ENCODE results near the gene IGSF21. TPM values are rescaled to one million over a fixed set of nuclear protein-coding genes. Genes with fewer than 3 reads are reported as not detected.

The IGSF21 gene
- total and polyA plus RNA-seq, 2 of the 8 experiments (the other 6 are each of a cell fraction or from before 2014, with no cell fraction given) = 22.5 to 28.5 TPM

- Histone ChIP-seq H4K20me1 (replicated peaks in 1 of 2; ENCODE audit: control insufficient read depth in 1 of 2, insufficient read depth in 2 of 2, low read length in 2 of 2) (peaks cover 0 to 3% of the 10 kb centered on the region in 2 experiments), H3K9ac (replicated peaks in 1 of 4; ENCODE audit: extremely low read depth in 1 of 4, low read depth in 3 of 4, low read length in 3 of 4) (no peak overlapping the region), H2BK5ac (ENCODE audit: low read depth, low read length) (no peak overlapping the region), H4K91ac (replicated peaks; ENCODE audit: insufficient read length, low read length) (no peak overlapping the region), H3K4me2 (ENCODE audit: insufficient read depth in 1 of 2, low read depth in 2 of 2, low read length in 2 of 2) (no peak overlapping the region), H3K36me3 (ENCODE audit: control insufficient read depth in 2 of 4, insufficient read depth in 4 of 4, low read length in 3 of 4) (no peaks in the 10 kb centered on the region; a peak in 1 of 8 replicates), H3K4me1 (replicated peaks in 1 of 4; ENCODE audit: control insufficient read depth in 3 of 4, insufficient read depth in 4 of 4, low read length in 3 of 4) (peaks cover 0 to 6% (median 2%) of the 10 kb centered on the region in 4 experiments; a peak in 4 of 7 replicates), H4K8ac (ENCODE audit: extremely low read depth, insufficient read depth, low read length) (no peak overlapping the region), H3K79me1 (ENCODE audit: low read depth, low read length) (peaks cover 11% of the 10 kb centered on the region; the same call in 1 of the 2 replicates), H3K27me3 (replicated peaks in 1 of 4; ENCODE audit: control insufficient read depth in 3 of 4, extremely low read depth in 1 of 4, insufficient read depth in 3 of 4, low read length in 3 of 4) (no peaks in the 10 kb centered on the region), H3K27ac (ENCODE audit: low read depth, low read length) (no peak overlapping the region), H3K9me3 (ENCODE audit: insufficient read depth in 2 of 2, low read depth in 1 of 2, low read length in 1 of 2) (no peaks in the 10 kb centered on the region), H3K14ac (ENCODE audit: insufficient read length) (no peak overlapping the region), H2BK20ac (ENCODE audit: low read length) (peak overlapping the region; percentile 43; the same call in 1 of the 2 replicates), H3K56ac (replicated peaks; ENCODE audit: insufficient read length, low read depth, low read length) (no peak overlapping the region), H4K5ac (ENCODE audit: insufficient read length, low read depth, low read length) (no peak overlapping the region), H3K4me3 (ENCODE audit: extremely low read depth in 1 of 4, insufficient read depth in 2 of 4, low read depth in 3 of 4, low read length in 4 of 4) (no peak overlapping the region), H3K23ac (ENCODE audit: insufficient read length) (no peak overlapping the region), H3K18ac (ENCODE audit: extremely low read depth, low read length) (no peak overlapping the region), H2BK12ac (ENCODE audit: low read depth, low read length) (no peak overlapping the region), H3K79me2 (ENCODE audit: control insufficient read depth in 1 of 2, insufficient read depth in 2 of 2, low read length in 2 of 2) (no peaks in the 10 kb centered on the region), H3K4ac (replicated peaks; ENCODE audit: insufficient read length, low read depth, low read length) (no peak overlapping the region), H2BK120ac (replicated peaks; ENCODE audit: low read depth, low read length) (no peak overlapping the region), H3K23me2 (ENCODE audit: low read depth, low read length) (no peaks in the 10 kb centered on the region; the same call in 1 of the 2 replicates), H2AFZ (ENCODE audit: low read length) (no peak overlapping the region), H2AK5ac (ENCODE audit: low read depth, low read length) (0 out of 2 replicates have a peak overlapping the region, but pooled peaks have one; percentile 32), H2BK15ac (ENCODE audit: low read length) (no peak overlapping the region)
- ChIA-PET CTCF (ENCODE audit: partially characterized antibody) (interaction anchor here (1.1 to 2.7 kb wide), 6 partner anchors 9 to 136 kb away, joined by 3 to 9 read pairs (median 5); partner anchors contain the start of gene IGSF21), POLR2A (ENCODE audit: partially characterized antibody) (no interaction called here)
- FAIRE-seq = no peak
- no peak for DNase-seq (ENCODE audit: low read depth in 1 of 2, low spot score in 2 of 2)
- WGBS, 2 experiments (ENCODE audit: extremely low coverage in 1 of 2, insufficient coverage in 1 of 2, insufficient read length in 1 of 2, insufficient replicate concordance in 2 of 2, low coverage in 1 of 2, low lambda C conversion rate in 2 of 2, missing lambda C conversion rate in 1 of 2) = 95% methylated on average over 3 of the region's 3 CpGs; no CpG with 5 or more reads in 1 of the 2 experiments
- TF ChIP-seq ZNF274 (IDR thresholded peaks at IDR 0.05; ENCODE audit: borderline replicate concordance, extremely low read depth, low read length) (no peak), EGR1 (IDR thresholded peaks at IDR 0.05; ENCODE audit: borderline replicate concordance, low read depth, low read length) (no peak), BCL11A (IDR thresholded peaks at IDR 0.05; ENCODE audit: low read depth in 2 of 2, low read length in 2 of 2) (no peak), POU5F1 (IDR thresholded peaks at IDR 0.05; ENCODE audit: low read depth, low read length) (no peak), RFX5 (IDR thresholded peaks at IDR 0.05; ENCODE audit: borderline replicate concordance, low read depth, low read length) (no peak), RXRA (IDR thresholded peaks at IDR 0.05; ENCODE audit: insufficient read depth, low read depth, low read length) (no peak), ATF3 (IDR thresholded peaks at IDR 0.05; ENCODE audit: insufficient read depth, low read depth, low read length) (no peak), CBX5 (IDR thresholded peaks at IDR 0.05; ENCODE audit: low read depth, low read length) (no peak), KDM4A (IDR thresholded peaks at IDR 0.05; ENCODE audit: low read depth, low read length, severe bottlenecking) (no peak), ATF2 (IDR thresholded peaks at IDR 0.05; ENCODE audit: low read length) (no peak), FOSL1 (IDR thresholded peaks at IDR 0.05; ENCODE audit: insufficient read depth, low read depth, low read length) (no peak)
Measured at GRCh38 chr1:18119289-18119688, 11.7 kb downstream of the IGSF21 start.
